ENCODE data around the gene SORCS2. TPM values are rescaled to one million over a fixed set of nuclear protein-coding genes. Genes with fewer than 3 reads are reported as not detected.

Gene SORCS2
- total RNA-seq, 1 experiment from 2014 or later = 4.1 TPM

- H3K36me3 ChIP-seq (ENCODE audit: low read depth, low read length) = peaks cover 29% of the 10 kb centered on the region; the same call in 1 of the 2 replicates
- no peaks in the 10 kb centered on the region for H3K27me3 ChIP-seq (ENCODE audit: low read length)
- no peaks in the 10 kb centered on the region for H3K9me3 ChIP-seq (ENCODE audit: low read length)
- DNase-seq (no peak), ATAC-seq (no peak)
- no peaks in the 10 kb centered on the region for H4K20me1 ChIP-seq (ENCODE audit: low read length)
- TF ChIP-seq EZH2 (IDR thresholded peaks at IDR 0.05; ENCODE audit: low read length, unreplicated experiment) (no peak), EZH2phosphoT487 (IDR thresholded peaks at IDR 0.05; ENCODE audit: borderline replicate concordance, low read length) (no peak), CTCF (conservative IDR thresholded peaks at IDR 0.05; ENCODE audit: low read depth, low read length) (no peak)
- no peaks in the 10 kb centered on the region for H3F3A ChIP-seq (ENCODE audit: low read length, unreplicated experiment)
- H3K79me2 ChIP-seq (ENCODE audit: low read length) = no peaks in the 10 kb centered on the region
- H3K9ac ChIP-seq (ENCODE audit: low read length) = no peak overlapping the region
- BruUV-seq (replicated peaks) = no TSS peak
- no peak overlapping the region for H2AFZ ChIP-seq (ENCODE audit: low read length)
- no peaks in the 10 kb centered on the region for H3K4me1 ChIP-seq (ENCODE audit: insufficient read depth, low read length)
- no peak overlapping the region for H3K27ac ChIP-seq (ENCODE audit: low read length)
- no peak overlapping the region for H3K4me3 ChIP-seq (ENCODE audit: low read length)
- H3K4me2 ChIP-seq (ENCODE audit: low read length) = no peak overlapping the region
- no peaks in the 10 kb centered on the region for H3K9me2 ChIP-seq (replicated peaks; ENCODE audit: low read length)
- ChIA-PET POLR2A (ENCODE audit: unreplicated experiment) (no interaction called here), CTCF (no interaction called here)
- intact Hi-C loops (cut with micrococcal nuclease) = no loop called here
Observed at GRCh38 chr4:7786040-7786439, 593.7 kb downstream of the SORCS2 start.

GRCh38 chr4:7786517-7786916 lies 594.2 kb downstream of the SORCS2 start:
- intact Hi-C loops (cut with micrococcal nuclease) = no loop called here
- no peaks in the 10 kb centered on the region for H3K9me2 ChIP-seq (replicated peaks; ENCODE audit: low read length)
- no peak for TF ChIP-seq CTCF (conservative IDR thresholded peaks at IDR 0.05; ENCODE audit: low read depth, low read length)
- no peak for TF ChIP-seq EZH2phosphoT487 (IDR thresholded peaks at IDR 0.05; ENCODE audit: borderline replicate concordance, low read length)
- TF ChIP-seq EZH2 (IDR thresholded peaks at IDR 0.05; ENCODE audit: low read length, unreplicated experiment) = no peak
- ChIA-PET CTCF (no interaction called here), POLR2A (ENCODE audit: unreplicated experiment) (no interaction called here)
- no peak overlapping the region for H3K9ac ChIP-seq (ENCODE audit: low read length)
- no peaks in the 10 kb centered on the region for H3K27me3 ChIP-seq (ENCODE audit: low read length)
- no peak overlapping the region for H3K4me2 ChIP-seq (ENCODE audit: low read length)
- no peaks in the 10 kb centered on the region for H3K9me3 ChIP-seq (ENCODE audit: low read length)
- no peak overlapping the region for H3K27ac ChIP-seq (ENCODE audit: low read length)
- no TSS peak for BruUV-seq (replicated peaks)
- DNase-seq = no peak
- no peaks in the 10 kb centered on the region for H3F3A ChIP-seq (ENCODE audit: low read length, unreplicated experiment)
- H3K36me3 ChIP-seq (ENCODE audit: low read depth, low read length) = peaks cover 26% of the 10 kb centered on the region; the same call in 1 of the 2 replicates
- no peaks in the 10 kb centered on the region for H3K4me1 ChIP-seq (ENCODE audit: insufficient read depth, low read length)
- H3K4me3 ChIP-seq (ENCODE audit: low read length) = no peak overlapping the region
- H2AFZ ChIP-seq (ENCODE audit: low read length) = no peak overlapping the region
- no peaks in the 10 kb centered on the region for H3K79me2 ChIP-seq (ENCODE audit: low read length)
- H4K20me1 ChIP-seq (ENCODE audit: low read length) = no peaks in the 10 kb centered on the region
- ATAC-seq = no peak

GRCh38 chr4:7787067-7787466 lies 594.7 kb downstream of the SORCS2 start:
- ATAC-seq (no peak), DNase-seq (no peak)
- Histone ChIP-seq H3K4me2 (ENCODE audit: low read length) (no peak overlapping the region), H3K4me3 (ENCODE audit: low read length) (no peak overlapping the region), H3K9me3 (ENCODE audit: low read length) (no peaks in the 10 kb centered on the region), H3K4me1 (ENCODE audit: insufficient read depth, low read length) (no peaks in the 10 kb centered on the region), H3K27me3 (ENCODE audit: low read length) (no peaks in the 10 kb centered on the region), H3K9ac (ENCODE audit: low read length) (no peak overlapping the region), H3K9me2 (replicated peaks; ENCODE audit: low read length) (no peaks in the 10 kb centered on the region), H2AFZ (ENCODE audit: low read length) (no peak overlapping the region), H3F3A (ENCODE audit: low read length, unreplicated experiment) (no peaks in the 10 kb centered on the region), H4K20me1 (ENCODE audit: low read length) (no peaks in the 10 kb centered on the region), H3K36me3 (ENCODE audit: low read depth, low read length) (peaks cover 26% of the 10 kb centered on the region; the same call in 1 of the 2 replicates), H3K27ac (ENCODE audit: low read length) (no peak overlapping the region), H3K79me2 (ENCODE audit: low read length) (no peaks in the 10 kb centered on the region)
- no TSS peak for BruUV-seq (replicated peaks)
- CTCF ChIA-PET = no interaction called here
- POLR2A ChIA-PET (ENCODE audit: unreplicated experiment) = no interaction called here
- TF ChIP-seq EZH2phosphoT487 (IDR thresholded peaks at IDR 0.05; ENCODE audit: borderline replicate concordance, low read length) = no peak
- TF ChIP-seq CTCF (conservative IDR thresholded peaks at IDR 0.05; ENCODE audit: low read depth, low read length) = no peak
- TF ChIP-seq EZH2 (IDR thresholded peaks at IDR 0.05; ENCODE audit: low read length, unreplicated experiment) = no peak
- intact Hi-C loops (cut with micrococcal nuclease) = no loop called here

Data from PC-3 (cell line).